Karpas-422 (cell line): ENCODE results near the gene ESF1. TPM values are rescaled to one million over a fixed set of nuclear protein-coding genes. Genes with fewer than 3 reads are reported as not detected.

Experiments used
- DNase-seq: peaks from one replicate; pipeline ENCODE4 v3.0.0-alpha.2; 2015
- H2AFZ ChIP-seq: fragments of 200-600 bp; sonication (generic); 2 replicates; pipeline ENCODE4 v1.6.1; 2014; ENCODE audit warnings: antibody characterized with exemption, low read length, mixed read lengths
- H3K27ac ChIP-seq: fragments of 200-600 bp; sonication (generic); 2 replicates; pipeline ENCODE4 v1.5.1; 2014; ENCODE audit warnings: mild to moderate bottlenecking, low read length, moderate library complexity
- H3K27me3 ChIP-seq: fragments of 200-600 bp; sonication (generic); 2 replicates; pipeline ENCODE4 v1.6.1; 2014; ENCODE audit warnings: low read length, mixed read lengths
- H3K36me3 ChIP-seq: fragments of 200-600 bp; sonication (generic); 2 replicates; pipeline ENCODE4 v1.6.1; 2014; ENCODE audit warnings: low read length, mixed read lengths; ENCODE audit not compliant: insufficient read depth
- H3K4me1 ChIP-seq: fragments of 200-600 bp; sonication (generic); 2 replicates; pipeline ENCODE4 v1.6.1; 2014; ENCODE audit warnings: mild to moderate bottlenecking, low read length, mixed read lengths
- H3K4me2 ChIP-seq: fragments of 200-600 bp; sonication (generic); 2 replicates; pipeline ENCODE4 v1.6.1; 2014; ENCODE audit warnings: low read length, low read depth, mild to moderate bottlenecking; ENCODE audit not compliant: poor library complexity, severe bottlenecking
- H3K4me3 ChIP-seq: fragments of 200-600 bp; sonication (generic); 2 replicates; pipeline ENCODE4 v1.5.1; 2014; ENCODE audit warnings: mild to moderate bottlenecking, antibody characterized with exemption, low read length, mixed read lengths
- H3K79me2 ChIP-seq: fragments of 200-600 bp; sonication (generic); 2 replicates; pipeline ENCODE4 v1.6.1; 2014; ENCODE audit warnings: mild to moderate bottlenecking, low read length, mixed read lengths
- H3K9ac ChIP-seq: fragments of 200-600 bp; sonication (generic); 2 replicates; pipeline ENCODE4 v1.6.0; 2014; ENCODE audit warnings: low read length
- H3K9me2 ChIP-seq: fragments of 200-600 bp; sonication (generic), shearing (Covaris generic); replicated peaks from 2 replicates; pipeline ENCODE4 v1.6.0; 2014; ENCODE audit warnings: mild to moderate bottlenecking, low read length, moderate library complexity; ENCODE audit not compliant: insufficient read depth
- H3K9me3 ChIP-seq: fragments of 300-700, 200-600 bp; sonication (generic); 2 replicates; pipeline ENCODE4 v1.6.1; 2014; ENCODE audit warnings: low read length, mixed read lengths
- H4K20me1 ChIP-seq: fragments of 200-600 bp; sonication (generic); 2 replicates; pipeline ENCODE4 v1.6.1; 2014; ENCODE audit warnings: mild to moderate bottlenecking, antibody characterized with exemption, low read length, low read depth; ENCODE audit not compliant: insufficient read depth
- total RNA-seq: library from RNA; depleted of rRNA; stranded (reverse); fragments of >200 nt; shearing (Covaris generic); gene quantifications from 2 replicates; pipeline ENCODE4 v1.2.3, GENCODE V29; 2014; ENCODE audit warnings: low replicate concordance; rRNA removed

ESF1 gene
- total RNA-seq, 1 experiment from 2014 or later, result 12.2 TPM

DNA sequence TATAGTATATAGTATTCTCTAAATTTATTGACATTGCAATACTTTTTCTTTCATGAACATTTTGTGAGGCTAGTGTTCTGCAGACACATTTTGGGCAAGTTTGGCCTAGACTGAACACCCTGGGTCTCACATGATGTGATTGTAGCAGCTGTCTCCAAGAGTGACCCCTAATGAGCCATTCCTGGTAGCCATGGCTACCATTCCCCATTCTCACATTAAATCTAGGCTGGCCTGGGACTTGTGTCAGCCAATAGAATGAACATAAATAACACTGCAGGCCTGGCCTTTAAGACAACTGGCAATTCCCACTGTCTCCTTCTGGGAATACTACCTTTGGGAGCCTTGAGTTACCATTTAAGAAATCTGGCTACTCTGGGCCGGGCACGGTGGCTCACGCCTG, 108.0 kb downstream of the ESF1 start:
- no peaks in the 10 kb centered on the region for H3K4me1 ChIP-seq
- no peak overlapping the region for H3K27ac ChIP-seq
- H3K9ac ChIP-seq, result no peak overlapping the region
- no peak for DNase-seq
- no peak overlapping the region for H3K4me3 ChIP-seq
- H3K36me3 ChIP-seq, result no peaks in the 10 kb centered on the region
- no peaks in the 10 kb centered on the region for H3K79me2 ChIP-seq
- H3K9me3 ChIP-seq, result no peaks in the 10 kb centered on the region
- no peaks in the 10 kb centered on the region for H4K20me1 ChIP-seq
- no peaks in the 10 kb centered on the region for H3K27me3 ChIP-seq
- H3K9me2 ChIP-seq, result no peaks in the 10 kb centered on the region
- H3K4me2 ChIP-seq, result no peak overlapping the region
- no peak overlapping the region for H2AFZ ChIP-seq

DNA sequence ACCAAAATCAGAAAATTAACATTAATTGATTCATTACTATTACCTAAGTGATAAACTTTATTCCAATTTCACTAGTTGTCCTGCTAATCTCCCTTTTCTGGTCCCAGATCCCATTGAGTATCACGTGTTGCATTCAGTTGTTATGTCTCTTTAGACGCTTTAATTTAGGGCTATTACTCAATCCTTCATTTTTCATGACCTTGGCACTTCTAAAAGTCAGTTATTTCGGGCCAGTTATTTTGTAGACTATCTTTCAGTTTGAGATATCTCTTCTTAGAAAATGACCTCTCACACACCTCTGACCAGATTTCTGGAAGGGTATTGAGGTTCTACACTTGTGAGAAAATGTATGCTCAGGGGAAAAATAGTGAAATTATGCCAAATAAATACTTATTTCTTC, 112.0 kb downstream of the ESF1 start:
- Histone ChIP-seq H3K27ac (no peak overlapping the region), H3K4me1 (no peaks in the 10 kb centered on the region), H3K4me3 (no peak overlapping the region), H3K9ac (no peak overlapping the region), H3K79me2 (no peaks in the 10 kb centered on the region), H3K4me2 (no peak overlapping the region), H3K27me3 (no peaks in the 10 kb centered on the region), H3K36me3 (no peaks in the 10 kb centered on the region), H3K9me2 (no peaks in the 10 kb centered on the region), H2AFZ (no peak overlapping the region), H3K9me3 (no peaks in the 10 kb centered on the region), H4K20me1 (no peaks in the 10 kb centered on the region)
- no peak for DNase-seq

DNA sequence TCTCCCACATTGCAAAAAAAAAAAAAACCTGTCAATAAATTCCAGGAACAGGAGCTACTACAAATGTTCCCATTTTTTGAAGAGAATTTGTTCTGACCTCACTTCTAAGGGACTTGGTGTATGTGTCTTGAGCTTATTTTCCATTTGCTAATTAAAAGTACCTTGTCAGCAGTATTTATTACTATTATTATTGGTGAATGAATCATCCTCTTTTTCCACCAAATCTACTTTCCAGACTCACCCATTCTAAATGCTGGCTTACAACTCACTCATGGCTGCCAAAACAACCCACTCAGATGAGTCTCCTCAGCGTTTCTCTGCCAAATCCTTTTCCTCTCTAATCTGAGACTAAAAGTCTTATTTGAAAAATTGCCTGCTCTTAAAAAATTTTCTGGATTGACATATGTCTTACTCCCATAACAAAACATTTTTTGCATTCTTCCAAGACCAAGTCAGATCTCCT, 112.8 kb downstream of the ESF1 start:
- DNase-seq, result no peak

DNA sequence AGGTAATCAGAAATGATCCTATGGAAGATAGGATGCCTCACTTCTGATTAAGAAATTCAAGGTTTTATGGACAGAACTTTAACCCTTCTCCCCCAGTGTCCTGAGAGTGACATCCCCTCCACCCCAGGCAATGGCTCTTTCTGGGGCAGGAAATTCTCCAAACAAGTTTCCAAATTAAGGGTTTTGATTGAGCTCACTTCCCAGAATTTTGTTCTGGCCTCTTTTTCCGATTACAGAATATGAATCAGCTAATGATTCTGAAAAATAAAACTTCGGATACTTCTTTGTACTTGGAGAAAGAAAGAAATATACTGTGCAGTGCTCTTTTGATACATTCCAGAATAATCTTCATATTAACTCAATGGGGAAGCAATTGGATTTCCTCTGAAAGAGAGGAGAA, 113.2 kb downstream of the ESF1 start:
- Histone ChIP-seq H3K79me2 (no peaks in the 10 kb centered on the region), H3K27ac (no peak overlapping the region), H3K36me3 (no peaks in the 10 kb centered on the region), H3K9me3 (no peaks in the 10 kb centered on the region), H3K27me3 (no peaks in the 10 kb centered on the region), H3K9me2 (no peaks in the 10 kb centered on the region), H3K9ac (no peak overlapping the region), H3K4me3 (no peak overlapping the region), H3K4me2 (no peak overlapping the region), H3K4me1 (no peaks in the 10 kb centered on the region), H4K20me1 (no peaks in the 10 kb centered on the region), H2AFZ (no peak overlapping the region)
- no peak for DNase-seq

More for the DNA sequence above, 112.8 kb downstream of the ESF1 start:
- Histone ChIP-seq H3K27ac (no peak overlapping the region), H3K9ac (no peak overlapping the region), H4K20me1 (no peaks in the 10 kb centered on the region), H3K4me1 (no peaks in the 10 kb centered on the region), H3K27me3 (no peaks in the 10 kb centered on the region), H3K9me2 (no peaks in the 10 kb centered on the region), H3K9me3 (no peaks in the 10 kb centered on the region), H2AFZ (no peak overlapping the region), H3K79me2 (no peaks in the 10 kb centered on the region), H3K4me3 (no peak overlapping the region), H3K36me3 (no peaks in the 10 kb centered on the region), H3K4me2 (no peak overlapping the region)

DNA sequence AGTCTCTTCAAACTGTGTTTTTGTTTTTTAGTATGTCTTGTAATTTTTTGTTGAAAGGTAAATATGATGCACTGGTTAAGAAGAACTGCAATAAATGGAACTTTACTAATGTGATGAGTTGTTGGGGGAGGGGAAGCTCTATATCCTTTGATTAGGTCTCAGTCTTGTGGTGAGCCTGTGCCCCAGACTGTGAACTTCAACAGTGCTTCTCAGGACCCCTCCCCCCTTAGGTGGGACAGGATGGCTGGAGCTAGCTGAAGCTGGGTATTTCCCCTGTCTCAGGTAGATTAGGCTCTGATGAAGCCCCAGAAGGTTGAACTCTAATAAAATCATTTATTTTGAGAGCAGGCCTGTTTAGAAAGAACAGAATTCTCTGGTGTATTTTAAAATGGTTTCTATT, 114.6 kb downstream of the ESF1 start:
- Histone ChIP-seq H3K9ac (no peak overlapping the region), H2AFZ (no peak overlapping the region), H3K27ac (no peak overlapping the region), H3K36me3 (no peaks in the 10 kb centered on the region), H3K4me3 (no peak overlapping the region), H3K27me3 (no peaks in the 10 kb centered on the region), H3K79me2 (no peaks in the 10 kb centered on the region), H3K9me3 (no peaks in the 10 kb centered on the region), H4K20me1 (no peaks in the 10 kb centered on the region), H3K9me2 (no peaks in the 10 kb centered on the region), H3K4me1 (no peaks in the 10 kb centered on the region), H3K4me2 (no peak overlapping the region)
- no peak for DNase-seq

DNA sequence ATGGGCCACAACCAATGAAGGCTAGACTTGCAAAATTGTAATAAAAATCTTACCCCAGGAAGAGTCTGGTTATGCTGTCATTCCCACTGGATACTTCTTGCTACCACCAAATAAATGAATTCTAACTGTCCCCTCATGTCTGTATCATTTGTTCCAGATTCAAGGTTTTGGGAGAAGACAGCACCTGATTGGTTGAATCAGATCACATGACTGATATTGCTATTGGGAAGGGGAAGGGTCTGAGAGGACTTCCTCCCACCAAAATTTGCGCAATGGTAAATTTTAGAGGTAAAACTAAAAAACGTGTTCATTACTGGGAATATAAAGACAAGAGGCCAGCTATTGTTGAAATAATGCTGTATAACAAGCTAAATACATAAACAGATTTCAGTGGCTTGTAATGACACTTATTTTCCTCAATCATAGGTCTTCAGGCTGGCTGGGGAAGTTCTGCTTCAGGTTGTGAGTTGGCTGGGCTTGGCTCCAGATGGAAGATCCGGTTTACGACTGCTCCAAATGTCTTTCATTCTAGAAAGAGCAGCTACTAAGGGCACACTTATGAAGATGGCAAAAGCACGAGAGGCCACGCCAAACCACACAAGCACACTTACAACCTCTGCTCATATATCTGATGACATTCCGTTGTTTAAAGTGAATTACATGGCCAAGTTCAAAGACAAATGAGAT, 118.9 kb downstream of the ESF1 start:
- Histone ChIP-seq H3K4me3 (no peak overlapping the region), H3K9me2 (no peaks in the 10 kb centered on the region), H2AFZ (no peak overlapping the region), H4K20me1 (no peaks in the 10 kb centered on the region), H3K4me2 (no peak overlapping the region), H3K9ac (no peak overlapping the region), H3K79me2 (no peaks in the 10 kb centered on the region), H3K4me1 (no peaks in the 10 kb centered on the region), H3K36me3 (no peaks in the 10 kb centered on the region), H3K9me3 (no peaks in the 10 kb centered on the region), H3K27ac (no peak overlapping the region), H3K27me3 (no peaks in the 10 kb centered on the region)
- no peak for DNase-seq

Other genes starting within 250 kb of the ESF1 start
- gene TASP1, start 146.0 kb downstream of the ESF1 start, total RNA-seq, result 13.6 and 15.1 TPM in 2 replicates
- gene NDUFAF5, start 109 bp upstream of the ESF1 start, total RNA-seq, result 11.6 and 18.9 TPM in 2 replicates
- not detected in 2 replicates for gene SEL1L2, start 205.7 kb upstream of the ESF1 start, total RNA-seq
- gene MACROD2, start 210.6 kb upstream of the ESF1 start, total RNA-seq, result 0.04 and 0.15 TPM in 2 replicates